Right renal cortex interstitium (tissue), 3 donors: ENCODE results near the gene PLAA. TPM values are rescaled to one million over a fixed set of nuclear protein-coding genes. Genes with fewer than 3 reads are reported as not detected.
"Not testable (repeated sequence)": the region's sequence is repeated elsewhere in the genome, so short reads cannot be mapped to it uniquely, and the experiment has no call there.

Source experiments
- DNase-seq, 3 donors: peaks; one replicate each; pipeline ENCODE4 v3.0.0-alpha.2; 2013; ENCODE audit warnings: low read depth in 3 of 3, low spot score in 2 of 3
- polyA plus RNA-seq, 3 donors: library from polyadenylated mRNA; unstranded; fragments of 120-200 nt; gene quantifications; one replicate each; pipeline ENCODE4 v1.2.1, GENCODE V29; 2013; ENCODE audit not compliant: insufficient read length in 3 of 3

The PLAA gene
- polyA plus RNA-seq, 3 donors: 49.9 to 51.6 (median 50.9) TPM

GRCh38 chr9:26937816-26938371 is 9.1 kb downstream of the PLAA start:
- DNase-seq: no peak

- DNase-seq: no peak
These were observed 11.2 kb downstream of the PLAA start for GRCh38 chr9:26935847-26936246.

GRCh38 chr9:26928902-26929495 is 18.0 kb downstream of the PLAA start:
- no peak for DNase-seq

- no peak for DNase-seq
These were observed 21.4 kb downstream of the PLAA start for GRCh38 chr9:26925609-26926008.

GRCh38 chr9:26919698-26920097 is 27.3 kb downstream of the PLAA start:
- DNase-seq: no peak

- no peak for DNase-seq
These were observed 33.8 kb downstream of the PLAA start for GRCh38 chr9:26913138-26913668.

- DNase-seq: no peak
These were observed 42.4 kb downstream of the PLAA start for GRCh38 chr9:26904671-26905070.

- DNase-seq: no peak
These were observed 43.0 kb downstream of the PLAA start for GRCh38 chr9:26904070-26904469.

GRCh38 chr9:26893030-26893676 is 53.9 kb downstream of the PLAA start:
- DNase-seq: peak in 1 of 3 donors; percentile 4

- peak; percentile 79 to 91 (median 87) for DNase-seq
These were observed 54.6 kb downstream of the PLAA start, which contains the start of gene CAAP1 for GRCh38 chr9:26892251-26893029. Gene CAAP1 (minus strand): TSS chr9:26892802. CDS start chr9:26892715, 87 bp downstream.

GRCh38 chr9:26891726-26892125 is 55.3 kb downstream of the PLAA start:
- peak in 2 of 3 donors; percentile 15 to 27 for DNase-seq

- DNase-seq: no peak
These were observed 58.8 kb downstream of the PLAA start for GRCh38 chr9:26888271-26888670.

GRCh38 chr9:26882154-26882553 is 64.9 kb downstream of the PLAA start:
- DNase-seq: no peak

GRCh38 chr9:26880262-26880661 is 66.8 kb downstream of the PLAA start:
- no peak for DNase-seq

- not testable (repeated sequence) for DNase-seq
These were observed 71.9 kb downstream of the PLAA start for GRCh38 chr9:26875155-26875554.

- DNase-seq: no peak
These were observed 76.8 kb downstream of the PLAA start for GRCh38 chr9:26870292-26870691.

- DNase-seq: no peak
These were observed 84.0 kb downstream of the PLAA start for GRCh38 chr9:26863074-26863473.

- no peak for DNase-seq
These were observed 90.5 kb downstream of the PLAA start for GRCh38 chr9:26856413-26857032.
